Smooth muscle cell (in vitro differentiated cells): ENCODE results near the gene MAPK14. TPM values are rescaled to one million over a fixed set of nuclear protein-coding genes. Genes with fewer than 3 reads are reported as not detected.

Source experiments
- DNase-seq: peaks from one replicate; lab custom pipeline; 2025; ENCODE audit not compliant: unreplicated experiment; lab: John Stamatoyannopoulos, UW
- H2AFZ ChIP-seq: fragments of 200-600 bp; sonication (generic); 2 replicates; pipeline ENCODE4 v1.6.0; 2016; ENCODE audit warnings: antibody characterized with exemption, low read depth, mild to moderate bottlenecking
- H3F3A ChIP-seq: fragments of 200-600 bp; sonication (generic); 2 replicates; pipeline ENCODE4 v1.6.0; 2017; ENCODE audit warnings: antibody characterized with exemption, low read depth
- H3K27ac ChIP-seq: fragments of 200-600 bp; sonication (generic); 2 replicates; pipeline ENCODE4 v1.5.1; 2016; ENCODE audit warnings: low read depth, mild to moderate bottlenecking
- H3K27me3 ChIP-seq: fragments of 200-600 bp; sonication (generic); 2 replicates; pipeline ENCODE4 v1.6.1; 2016; ENCODE audit warnings: low read depth, mild to moderate bottlenecking
- H3K36me3 ChIP-seq: fragments of 200-600 bp; sonication (generic); 2 replicates; pipeline ENCODE4 v1.5.1; 2016; ENCODE audit warnings: low read depth
- H3K4me1 ChIP-seq: fragments of 200-600 bp; sonication (generic); 2 replicates; pipeline ENCODE4 v1.5.1; 2016; ENCODE audit warnings: low read depth
- H3K4me2 ChIP-seq: fragments of 200-600 bp; sonication (generic); 2 replicates; pipeline ENCODE4 v1.6.0; 2016; ENCODE audit warnings: mild to moderate bottlenecking
- H3K4me3 ChIP-seq: fragments of 200-600 bp; sonication (generic); 2 replicates; pipeline ENCODE4 v1.5.1; 2016; ENCODE audit warnings: mild to moderate bottlenecking
- H3K79me2 ChIP-seq: fragments of 200-600 bp; sonication (generic); 2 replicates; pipeline ENCODE4 v1.6.0; 2016; ENCODE audit warnings: low read depth, mild to moderate bottlenecking
- H3K9ac ChIP-seq: fragments of 200-600 bp; sonication (generic); 2 replicates; pipeline ENCODE4 v1.6.0; 2016; ENCODE audit warnings: low read depth
- H3K9me3 ChIP-seq: fragments of 200-600 bp; sonication (generic); replicated peaks from 2 replicates; pipeline ENCODE4 v1.5.1; 2016; ENCODE audit warnings: low read depth
- H4K20me1 ChIP-seq: fragments of 200-600 bp; sonication (generic); 2 replicates; pipeline ENCODE4 v1.6.0; 2016; ENCODE audit warnings: low read depth
- WGBS: methylation state at CpG from one replicate; pipeline ENCODE4 v1.1.7; 2016; ENCODE audit warnings: low lambda C conversion rate; 5-methylcytosine and 5-hydroxymethylcytosine counted together
- polyA plus RNA-seq: library from polyadenylated mRNA; unstranded; fragments of >200 nt; fragmentation: Nextera tagmentation; extraction: Ambion mirVana; gene quantifications from 2 replicates; pipeline ENCODE4 v1.2.1, GENCODE V29; 2016
- total RNA-seq: library from RNA; depleted of rRNA; stranded (reverse); fragments of >200 nt; gene quantifications from 2 replicates; pipeline ENCODE4 v1.2.3, GENCODE V29; 2014
- TF ChIP-seq, protein P1 (sequence below): fragments of 200-600 bp; sonication (generic); IDR thresholded peaks from 2 replicates; pipeline ENCODE4 v1.5.1; 2017; ENCODE audit warnings: borderline replicate concordance, mild to moderate bottlenecking, antibody characterized with exemption; ENCODE audit not compliant: insufficient read depth, poor library complexity, severe bottlenecking

The MAPK14 gene
- total and polyA plus RNA-seq, 2 experiments from 2014 or later, result 28.0 to 62.8 TPM

DNA sequence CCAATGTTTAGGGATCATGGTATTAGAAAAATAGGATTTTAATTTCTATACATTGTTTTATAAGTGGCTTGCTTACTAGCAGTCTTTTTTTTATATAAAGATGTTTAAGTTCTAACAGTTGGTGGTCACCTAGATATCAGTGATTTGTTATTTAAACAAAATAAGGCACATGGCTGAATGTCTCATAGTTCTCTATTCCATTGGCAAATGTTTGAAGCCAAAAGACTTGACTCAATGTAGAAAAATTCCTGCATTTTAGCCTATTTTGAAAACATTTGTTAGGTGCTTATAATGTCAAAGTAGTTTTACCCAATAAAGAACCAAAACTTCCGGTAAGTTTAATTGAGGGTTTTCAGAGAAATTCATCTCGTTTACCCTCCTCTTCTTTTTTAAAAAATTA lies 26.8 kb downstream of the MAPK14 start:
- H2AFZ ChIP-seq, result no peak overlapping the region
- WGBS, result 80% methylated on average over 2 of the region's 2 CpGs
- no peak for DNase-seq

DNA sequence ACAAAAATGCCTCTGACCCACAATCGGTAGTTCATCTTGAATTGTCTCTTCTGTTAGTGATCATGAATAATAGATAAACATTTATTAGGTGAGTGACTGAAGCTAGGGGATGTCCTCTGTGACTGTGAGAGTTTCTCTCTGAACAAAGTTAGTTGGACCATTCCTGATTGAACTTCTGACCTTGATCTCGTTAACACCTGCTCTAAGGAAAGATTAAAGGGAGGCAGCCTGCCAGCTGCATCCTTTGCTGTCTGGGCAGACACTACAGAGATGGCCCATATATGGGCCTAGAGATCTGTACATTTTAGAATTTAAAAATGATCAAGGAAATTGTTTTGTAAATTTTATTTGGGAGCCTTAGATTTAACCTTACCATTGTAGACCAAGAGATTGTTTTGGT lies 27.3 kb downstream of the MAPK14 start:
- H3K27ac ChIP-seq, result no peak overlapping the region
- H4K20me1 ChIP-seq, result peaks cover 98% of the 10 kb centered on the region
- H3K4me3 ChIP-seq, result no peak overlapping the region
- no peak for DNase-seq
- TF ChIP-seq, protein P1, sequence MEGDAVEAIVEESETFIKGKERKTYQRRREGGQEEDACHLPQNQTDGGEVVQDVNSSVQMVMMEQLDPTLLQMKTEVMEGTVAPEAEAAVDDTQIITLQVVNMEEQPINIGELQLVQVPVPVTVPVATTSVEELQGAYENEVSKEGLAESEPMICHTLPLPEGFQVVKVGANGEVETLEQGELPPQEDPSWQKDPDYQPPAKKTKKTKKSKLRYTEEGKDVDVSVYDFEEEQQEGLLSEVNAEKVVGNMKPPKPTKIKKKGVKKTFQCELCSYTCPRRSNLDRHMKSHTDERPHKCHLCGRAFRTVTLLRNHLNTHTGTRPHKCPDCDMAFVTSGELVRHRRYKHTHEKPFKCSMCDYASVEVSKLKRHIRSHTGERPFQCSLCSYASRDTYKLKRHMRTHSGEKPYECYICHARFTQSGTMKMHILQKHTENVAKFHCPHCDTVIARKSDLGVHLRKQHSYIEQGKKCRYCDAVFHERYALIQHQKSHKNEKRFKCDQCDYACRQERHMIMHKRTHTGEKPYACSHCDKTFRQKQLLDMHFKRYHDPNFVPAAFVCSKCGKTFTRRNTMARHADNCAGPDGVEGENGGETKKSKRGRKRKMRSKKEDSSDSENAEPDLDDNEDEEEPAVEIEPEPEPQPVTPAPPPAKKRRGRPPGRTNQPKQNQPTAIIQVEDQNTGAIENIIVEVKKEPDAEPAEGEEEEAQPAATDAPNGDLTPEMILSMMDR, result no peak
- H3K4me2 ChIP-seq, result no peak overlapping the region
- H2AFZ ChIP-seq, result no peak overlapping the region
- H3K4me1 ChIP-seq, result peaks cover 6% of the 10 kb centered on the region
- H3K9me3 ChIP-seq, result no peaks in the 10 kb centered on the region
- peaks cover 3% of the 10 kb centered on the region for H3F3A ChIP-seq
- H3K27me3 ChIP-seq, result no peaks in the 10 kb centered on the region
- H3K79me2 ChIP-seq, result peaks cover 80% of the 10 kb centered on the region
- WGBS, result 80% methylated on average over 2 of the region's 2 CpGs
- H3K36me3 ChIP-seq, result peaks cover under 1% of the 10 kb centered on the region
- no peak overlapping the region for H3K9ac ChIP-seq

More for the DNA sequence above, 26.8 kb downstream of the MAPK14 start:
- Histone ChIP-seq H3K27me3 (no peaks in the 10 kb centered on the region), H3K9me3 (no peaks in the 10 kb centered on the region), H3K79me2 (peaks cover 86% of the 10 kb centered on the region), H4K20me1 (peaks cover 98% of the 10 kb centered on the region), H3K9ac (no peak overlapping the region), H3K4me1 (peaks cover 6% of the 10 kb centered on the region), H3F3A (peaks cover 3% of the 10 kb centered on the region), H3K4me3 (no peak overlapping the region), H3K36me3 (no peaks in the 10 kb centered on the region), H3K4me2 (peak overlapping the region; percentile 5), H3K27ac (no peak overlapping the region)
- TF ChIP-seq, protein P1, result no peak

DNA sequence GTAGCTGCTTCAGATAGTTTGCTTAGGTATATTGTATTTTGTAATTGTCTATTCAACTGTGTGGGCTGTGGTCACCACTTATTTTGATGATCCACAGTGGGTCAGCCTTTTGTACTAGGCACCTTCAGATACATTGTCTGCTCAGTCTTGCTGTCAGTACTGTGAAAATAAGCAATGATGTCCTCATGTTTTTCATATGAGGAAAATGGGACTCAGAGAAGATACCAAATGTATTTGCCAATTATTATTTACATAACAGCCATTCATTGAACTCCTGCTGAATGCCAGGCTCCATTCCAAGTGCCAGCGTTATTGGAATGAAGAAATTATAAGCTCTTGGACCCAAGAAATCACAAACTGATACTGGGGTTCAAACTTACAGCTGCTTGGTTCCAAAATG lies 28.6 kb downstream of the MAPK14 start:
- TF ChIP-seq, protein P1, result no peak
- H2AFZ ChIP-seq, result no peak overlapping the region
- peaks cover 3% of the 10 kb centered on the region for H3K36me3 ChIP-seq
- H3K27ac ChIP-seq, result no peak overlapping the region
- no peaks in the 10 kb centered on the region for H3K27me3 ChIP-seq
- WGBS, result 100% methylated on average over 1 of the region's 1 CpG
- H3K9me3 ChIP-seq, result no peaks in the 10 kb centered on the region
- H3K4me2 ChIP-seq, result no peak overlapping the region
- H3K4me1 ChIP-seq, result peaks cover 6% of the 10 kb centered on the region
- H3K9ac ChIP-seq, result no peak overlapping the region
- DNase-seq, result no peak
- H3F3A ChIP-seq, result peaks cover 3% of the 10 kb centered on the region
- H4K20me1 ChIP-seq, result peaks cover 98% of the 10 kb centered on the region
- peaks cover 73% of the 10 kb centered on the region for H3K79me2 ChIP-seq
- H3K4me3 ChIP-seq, result no peak overlapping the region

DNA sequence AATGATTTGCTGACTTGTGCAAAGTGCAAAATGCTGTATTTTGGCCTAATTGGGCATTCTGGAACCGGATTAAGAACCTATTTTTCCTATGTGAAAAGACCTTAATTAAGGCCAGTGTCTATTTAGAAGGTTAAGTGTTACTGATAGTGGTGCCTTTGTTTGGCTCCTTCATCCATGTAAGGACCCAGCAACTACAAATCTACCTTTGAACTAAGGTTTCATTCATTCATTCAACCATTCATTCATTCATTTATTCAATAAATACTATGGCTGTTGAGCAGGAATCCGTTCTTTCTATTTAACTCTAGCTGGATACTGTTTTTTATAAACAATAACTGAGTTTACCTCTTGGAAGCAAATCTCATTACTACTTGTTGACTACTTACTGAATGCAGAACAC lies 33.6 kb downstream of the MAPK14 start:
- Histone ChIP-seq H3K27ac (no peak overlapping the region), H3K79me2 (peaks cover 66% of the 10 kb centered on the region), H2AFZ (no peak overlapping the region), H3K9ac (no peak overlapping the region), H3K4me3 (no peak overlapping the region), H3K9me3 (no peaks in the 10 kb centered on the region), H3K4me2 (no peak overlapping the region), H3K36me3 (peaks cover 3% of the 10 kb centered on the region), H3F3A (peaks cover 3% of the 10 kb centered on the region), H4K20me1 (peaks cover 86% of the 10 kb centered on the region), H3K27me3 (no peaks in the 10 kb centered on the region), H3K4me1 (peaks cover 6% of the 10 kb centered on the region)
- TF ChIP-seq, protein P1, result no peak
- DNase-seq, result no peak
- 48% methylated on average over 2 of the region's 2 CpGs for WGBS
